ENCODE results near the gene BAIAP2.

Gene BAIAP2

GRCh38 chr17:81020443-81020766 is 14.5 kb upstream of the BAIAP2 start:
- TF ChIP-seq, protein P1, sequence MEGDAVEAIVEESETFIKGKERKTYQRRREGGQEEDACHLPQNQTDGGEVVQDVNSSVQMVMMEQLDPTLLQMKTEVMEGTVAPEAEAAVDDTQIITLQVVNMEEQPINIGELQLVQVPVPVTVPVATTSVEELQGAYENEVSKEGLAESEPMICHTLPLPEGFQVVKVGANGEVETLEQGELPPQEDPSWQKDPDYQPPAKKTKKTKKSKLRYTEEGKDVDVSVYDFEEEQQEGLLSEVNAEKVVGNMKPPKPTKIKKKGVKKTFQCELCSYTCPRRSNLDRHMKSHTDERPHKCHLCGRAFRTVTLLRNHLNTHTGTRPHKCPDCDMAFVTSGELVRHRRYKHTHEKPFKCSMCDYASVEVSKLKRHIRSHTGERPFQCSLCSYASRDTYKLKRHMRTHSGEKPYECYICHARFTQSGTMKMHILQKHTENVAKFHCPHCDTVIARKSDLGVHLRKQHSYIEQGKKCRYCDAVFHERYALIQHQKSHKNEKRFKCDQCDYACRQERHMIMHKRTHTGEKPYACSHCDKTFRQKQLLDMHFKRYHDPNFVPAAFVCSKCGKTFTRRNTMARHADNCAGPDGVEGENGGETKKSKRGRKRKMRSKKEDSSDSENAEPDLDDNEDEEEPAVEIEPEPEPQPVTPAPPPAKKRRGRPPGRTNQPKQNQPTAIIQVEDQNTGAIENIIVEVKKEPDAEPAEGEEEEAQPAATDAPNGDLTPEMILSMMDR (IDR thresholded peaks at IDR 0.05): no peak
- TF ChIP-seq ZFX (IDR thresholded peaks at IDR 0.05; ENCODE audit: borderline replicate concordance): no peak

DNA sequence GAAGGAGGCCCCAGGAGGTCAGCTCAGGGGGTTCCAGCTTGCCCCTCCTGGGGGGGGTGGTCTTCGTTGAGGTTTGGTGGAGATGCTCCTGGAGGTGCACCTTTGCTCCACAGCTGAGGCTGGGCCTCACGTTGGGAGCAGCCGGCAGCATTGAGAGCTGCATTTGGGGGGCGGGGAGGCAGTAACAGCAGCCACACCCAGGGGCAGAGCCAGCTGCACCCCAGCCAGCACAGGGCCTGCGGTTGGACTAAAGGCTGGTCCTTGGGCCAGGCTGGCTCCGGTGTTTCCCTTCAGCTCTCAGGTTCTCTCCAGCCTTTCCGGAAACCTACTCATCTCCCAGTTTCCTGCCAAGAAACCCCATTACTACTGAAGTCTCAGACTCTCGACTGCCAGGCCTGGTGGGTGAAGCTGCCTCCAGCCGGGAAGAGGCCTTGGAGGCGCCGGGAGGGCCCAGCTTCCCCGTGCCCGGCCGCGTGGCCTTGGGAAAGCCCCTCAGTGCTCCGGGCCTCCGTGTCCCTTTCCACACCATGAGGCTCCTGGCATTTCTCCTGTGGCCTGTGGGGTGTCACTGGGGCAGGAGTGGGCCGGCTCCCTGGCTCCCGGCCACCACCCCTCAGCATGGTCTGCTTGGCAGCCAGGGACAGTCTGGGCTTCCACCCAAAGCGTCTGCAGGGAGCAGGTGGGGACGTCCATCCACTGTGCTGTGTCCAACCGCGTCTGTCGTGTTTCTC is 14.0 kb upstream of the BAIAP2 start:
- TF ChIP-seq, protein P1 (IDR thresholded peaks at IDR 0.05): no peak
- no peak for TF ChIP-seq ZFX (IDR thresholded peaks at IDR 0.05; ENCODE audit: borderline replicate concordance)
- no peak overlapping the region for H3K27ac ChIP-seq

More at GRCh38 chr17:81020443-81020766, 14.5 kb upstream of the BAIAP2 start:
- no peak overlapping the region for H3K27ac ChIP-seq

- no peak for TF ChIP-seq ZFX (IDR thresholded peaks at IDR 0.05; ENCODE audit: borderline replicate concordance)
- TF ChIP-seq, protein P1 (IDR thresholded peaks at IDR 0.05): no peak
Measured at GRCh38 chr17:81021531-81022343, 13.2 kb upstream of the BAIAP2 start.

DNA sequence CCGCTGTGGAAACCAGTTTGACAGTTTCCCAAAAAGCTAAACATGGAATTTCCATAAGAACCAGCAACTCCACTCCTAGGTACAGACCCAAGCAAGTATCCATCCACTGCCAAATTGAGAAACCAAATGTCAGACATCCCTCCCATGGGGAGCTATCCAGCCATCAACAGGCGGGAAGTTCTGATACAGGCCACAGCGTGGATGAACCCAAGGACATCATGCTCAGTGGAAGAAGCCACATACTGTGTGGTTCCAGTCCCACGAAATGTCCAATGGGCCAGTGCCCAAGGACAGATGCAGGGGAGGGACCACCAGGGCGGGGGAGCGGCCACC is 12.6 kb upstream of the BAIAP2 start:
- no peak for TF ChIP-seq ZFX (IDR thresholded peaks at IDR 0.05; ENCODE audit: borderline replicate concordance)
- TF ChIP-seq, protein P1 (IDR thresholded peaks at IDR 0.05): no peak
- no peak overlapping the region for H3K27ac ChIP-seq

More at GRCh38 chr17:81021531-81022343, 13.2 kb upstream of the BAIAP2 start:
- no peak overlapping the region for H3K27ac ChIP-seq

DNA sequence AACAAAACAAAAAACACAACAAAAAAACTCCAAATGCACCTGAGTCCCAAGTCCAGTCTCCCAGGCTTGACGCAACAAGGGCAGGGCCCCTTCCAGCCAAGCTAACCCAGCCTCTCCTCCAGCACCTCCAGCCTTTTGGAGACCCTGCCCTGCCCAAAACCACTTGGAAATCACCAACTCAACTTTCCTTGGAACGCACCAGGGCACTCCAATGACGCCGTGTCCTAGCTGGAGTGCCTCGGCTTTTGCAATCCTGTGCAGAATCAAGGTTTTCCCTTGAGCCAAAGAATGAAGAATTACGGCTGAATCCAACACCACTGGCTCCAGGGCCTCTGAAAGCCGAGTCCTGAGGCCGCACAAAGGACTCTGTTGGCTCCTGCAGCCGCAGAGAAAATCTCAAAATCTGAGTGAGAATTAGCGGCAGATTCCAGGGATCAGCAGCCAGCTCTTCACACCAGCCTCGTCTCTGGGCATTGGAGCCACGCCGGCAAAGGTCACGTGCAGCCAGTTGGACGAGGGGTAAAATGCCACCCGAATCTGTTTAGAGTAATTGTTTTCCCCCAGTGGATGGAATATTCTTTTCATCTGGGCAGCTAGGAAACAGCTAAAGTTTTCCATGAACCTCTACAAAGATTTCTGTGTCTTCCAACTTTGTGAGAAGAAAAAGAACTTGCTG is 9.7 kb upstream of the BAIAP2 start:
- TF ChIP-seq, protein P1 (IDR thresholded peaks at IDR 0.05): no peak
- no peak for TF ChIP-seq ZFX (IDR thresholded peaks at IDR 0.05; ENCODE audit: borderline replicate concordance)

GRCh38 chr17:81025741-81026129 is 9.2 kb upstream of the BAIAP2 start:
- no peak overlapping the region for H3K27ac ChIP-seq
- no peak for TF ChIP-seq ZFX (IDR thresholded peaks at IDR 0.05; ENCODE audit: borderline replicate concordance)
- TF ChIP-seq, protein P1 (IDR thresholded peaks at IDR 0.05): no peak

More for the DNA sequence above, 9.7 kb upstream of the BAIAP2 start:
- H3K27ac ChIP-seq: no peak overlapping the region
